SK-N-MC (cell line): ENCODE results near the gene TRMT1.

Experiments used
- DNase-seq: peaks from one replicate; pipeline ENCODE4 v3.0.0-alpha.2; 2011; ENCODE audit warnings: low read depth, low spot score
- H3K27ac ChIP-seq: fragments of 200-600 bp; sonication (generic); 2 replicates; pipeline ENCODE4 v1.5.1; 2016; ENCODE audit warnings: mixed run types
- H3K36me3 ChIP-seq: fragments of 200-600 bp; sonication (generic); 2 replicates; pipeline ENCODE4 v1.6.1; 2017; ENCODE audit warnings: antibody characterized with exemption, low read length, mixed read lengths; ENCODE audit not compliant: insufficient read depth
- H3K4me3 ChIP-seq: fragments of 200-600 bp; sonication (generic); 2 replicates; pipeline ENCODE4 v1.5.1; 2016
- H3K9ac ChIP-seq: fragments of 200-600 bp; sonication (generic); 2 replicates; pipeline ENCODE4 v1.8.0; 2017; ENCODE audit warnings: mixed run types, mixed read lengths; ENCODE audit not compliant: insufficient read length
- H3K9me3 ChIP-seq: fragments of 200-600 bp; sonication (generic); 2 replicates; pipeline ENCODE4 v1.6.1; 2017; ENCODE audit warnings: low read depth, mild to moderate bottlenecking, antibody characterized with exemption, low read length, moderate library complexity, mixed read lengths
- EZH2 ChIP-seq: fragments of 200-600 bp; sonication (generic); IDR thresholded peaks from one replicate; pipeline ENCODE4 v1.6.1; 2017; ENCODE audit warnings: antibody characterized with exemption
- FOXP2 ChIP-seq: optimal IDR thresholded peaks from 2 replicates; pipeline ENCODE3; 2011; ENCODE audit warnings: mild to moderate bottlenecking, moderate library complexity; ENCODE audit not compliant: insufficient read depth; ENCODE audit errors: extremely low read length, control extremely low read depth
- POLR2AphosphoS5 ChIP-seq: IDR thresholded peaks from 2 replicates; pipeline ENCODE4 v1.6.1; 2012; ENCODE audit warnings: mild to moderate bottlenecking, low read depth, low read length, borderline replicate concordance

TRMT1 gene

GRCh38 chr19:13159713-13160112 is 43.2 kb upstream of the TRMT1 start:
- H3K27ac ChIP-seq, result no peak overlapping the region; the same call in 1 of the 2 replicates
- TF ChIP-seq FOXP2 (no peak), EZH2 (no peak), POLR2AphosphoS5 (no peak)
- H3K9me3 ChIP-seq, result no peaks in the 10 kb centered on the region
- DNase-seq, result no peak
- no peaks in the 10 kb centered on the region for H3K36me3 ChIP-seq
- no peak overlapping the region for H3K9ac ChIP-seq
- no peak overlapping the region for H3K4me3 ChIP-seq

GRCh38 chr19:13155472-13156359 is 39.2 kb upstream of the TRMT1 start:
- H3K4me3 ChIP-seq, result peak overlapping the region; percentile 81
- H3K27ac ChIP-seq, result peak overlapping the region; percentile 54; the same call in 1 of the 2 replicates
- H3K9ac ChIP-seq, result peak overlapping the region; percentile 87
- no peak for DNase-seq
- H3K9me3 ChIP-seq, result no peaks in the 10 kb centered on the region
- no peak for TF ChIP-seq EZH2
- no peak for TF ChIP-seq FOXP2
- TF ChIP-seq POLR2AphosphoS5, result no peak
- H3K36me3 ChIP-seq, result no peaks in the 10 kb centered on the region

- H3K27ac ChIP-seq, result peak overlapping the region; percentile 54; the same call in 1 of the 2 replicates
- no peak for DNase-seq
- H3K9me3 ChIP-seq, result no peaks in the 10 kb centered on the region
- no peaks in the 10 kb centered on the region for H3K36me3 ChIP-seq
- H3K9ac ChIP-seq, result peak overlapping the region; percentile 87
- peak overlapping the region; percentile 81 for H3K4me3 ChIP-seq
- no peak for TF ChIP-seq POLR2AphosphoS5
- no peak for TF ChIP-seq FOXP2
- TF ChIP-seq EZH2, result no peak
Observed at GRCh38 chr19:13154911-13155471, 38.5 kb upstream of the TRMT1 start.

GRCh38 chr19:13154241-13154778 is 37.8 kb upstream of the TRMT1 start:
- Histone ChIP-seq H3K9me3 (no peaks in the 10 kb centered on the region), H3K36me3 (no peaks in the 10 kb centered on the region), H3K27ac (peak overlapping the region; percentile 97), H3K9ac (peak overlapping the region; percentile 87), H3K4me3 (peak overlapping the region; percentile 81)
- no peak for TF ChIP-seq POLR2AphosphoS5
- no peak for TF ChIP-seq FOXP2
- no peak for TF ChIP-seq EZH2
- DNase-seq, result no peak

GRCh38 chr19:13153569-13154240 is 37.2 kb upstream of the TRMT1 start:
- H3K27ac ChIP-seq, result peak overlapping the region; percentile 97
- H3K9ac ChIP-seq, result peak overlapping the region; percentile 87
- DNase-seq, result no peak
- peak overlapping the region; percentile 81 for H3K4me3 ChIP-seq
- no peaks in the 10 kb centered on the region for H3K36me3 ChIP-seq
- H3K9me3 ChIP-seq, result no peaks in the 10 kb centered on the region
- TF ChIP-seq FOXP2, result no peak
- TF ChIP-seq POLR2AphosphoS5, result no peak
- no peak for TF ChIP-seq EZH2

GRCh38 chr19:13152974-13153568 is 36.5 kb upstream of the TRMT1 start:
- no peaks in the 10 kb centered on the region for H3K9me3 ChIP-seq
- H3K27ac ChIP-seq, result peak overlapping the region; percentile 97
- H3K4me3 ChIP-seq, result peak overlapping the region; percentile 81
- peak; percentile 86 for DNase-seq
- no peaks in the 10 kb centered on the region for H3K36me3 ChIP-seq
- TF ChIP-seq EZH2 (no peak), POLR2AphosphoS5 (peak; percentile 100), FOXP2 (peak; percentile 10)
- H3K9ac ChIP-seq, result peak overlapping the region; percentile 87

GRCh38 chr19:13152356-13152973 is 35.9 kb upstream of the TRMT1 start:
- Histone ChIP-seq H3K36me3 (no peaks in the 10 kb centered on the region), H3K27ac (peak overlapping the region; percentile 97), H3K9ac (peak overlapping the region; percentile 87), H3K9me3 (no peaks in the 10 kb centered on the region), H3K4me3 (peak overlapping the region; percentile 81)
- TF ChIP-seq FOXP2 (no peak), EZH2 (no peak), POLR2AphosphoS5 (no peak)
- no peak for DNase-seq
